ENCODE measurements around the gene CCDC83.

The CCDC83 gene

DNA sequence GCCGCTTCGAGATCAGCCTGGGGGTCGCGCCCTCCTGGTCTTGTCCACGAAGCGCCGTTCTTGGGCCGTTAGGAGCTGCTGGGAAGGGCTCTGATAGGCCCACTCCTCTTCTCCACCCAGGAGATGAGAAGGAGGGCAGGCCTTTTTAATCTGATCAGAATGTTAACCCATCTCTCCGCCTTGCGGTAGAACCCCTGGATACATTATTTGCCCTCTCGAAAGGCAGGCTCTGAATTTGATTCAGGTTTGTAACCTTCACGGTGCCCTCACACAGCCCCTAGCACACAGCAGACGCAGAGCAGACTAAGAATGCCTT is at the start of gene CCDC83:
Gene CCDC83, plus strand, starts transcription at position 43 of the 316 bp plus-strand sequence. CDS start 9,741 bp downstream, outside the sequence.
- no peak for FAIRE-seq

DNA sequence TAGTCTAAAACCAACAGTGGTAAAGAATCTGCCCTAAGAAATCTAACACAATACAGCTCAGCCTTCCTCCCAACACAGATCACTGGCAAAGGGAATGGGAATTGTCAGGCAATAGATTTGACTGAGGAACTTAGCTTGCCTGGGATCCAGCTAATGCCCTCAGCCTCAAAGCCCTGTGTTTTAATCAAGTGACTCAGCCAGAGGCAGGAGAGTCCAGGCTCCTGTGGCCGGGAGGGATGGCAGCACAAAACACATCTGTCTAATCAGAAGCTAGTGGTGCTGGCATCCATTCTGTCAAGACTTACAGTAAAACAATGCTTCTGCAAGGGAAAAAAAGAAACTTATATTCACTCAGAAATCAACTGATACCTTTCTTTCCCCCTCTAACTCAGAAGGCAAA is 49.8 kb upstream of the CCDC83 start:
- FAIRE-seq: no peak

- no peak for FAIRE-seq
Observed at GRCh38 chr11:85806016-85806415, 49.2 kb upstream of the CCDC83 start.

DNA sequence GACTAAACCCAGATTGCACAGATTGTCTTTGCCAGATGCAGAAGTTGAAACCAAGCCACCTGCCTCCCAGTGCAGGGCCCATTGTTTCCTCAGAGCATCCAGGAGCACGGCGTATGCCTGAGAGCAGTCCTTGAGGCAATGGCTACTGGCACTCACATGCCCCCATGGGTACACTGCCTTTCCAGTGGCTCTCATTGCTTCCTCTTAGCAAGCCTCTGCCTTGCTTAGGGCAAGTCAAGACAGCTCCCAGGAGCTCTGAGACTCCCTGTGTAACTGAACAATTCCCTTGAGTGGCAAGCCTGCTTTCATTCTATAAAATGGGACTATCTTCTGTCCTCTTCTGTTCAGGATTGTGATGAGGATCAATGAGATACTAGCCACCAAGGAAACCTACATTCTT is 48.3 kb upstream of the CCDC83 start:
- no peak for FAIRE-seq

DNA sequence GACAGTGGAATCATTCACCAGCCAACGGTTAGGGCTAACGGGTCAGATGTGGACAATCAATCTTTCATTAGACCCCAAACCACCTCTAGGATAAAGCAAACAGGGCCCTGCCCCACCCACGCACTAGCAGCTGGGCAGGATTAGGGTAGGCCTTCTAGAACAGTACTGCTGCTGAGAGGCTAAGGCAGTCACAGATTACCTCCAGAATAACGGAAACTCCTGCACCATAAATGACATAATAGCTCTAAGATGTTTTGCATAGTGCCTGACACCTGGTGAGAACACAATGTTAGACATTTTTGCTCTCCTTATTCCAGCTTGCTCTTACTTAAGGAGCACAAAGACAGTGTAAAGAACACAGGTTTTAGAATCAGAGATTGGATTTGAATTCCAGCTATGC is 46.0 kb upstream of the CCDC83 start:
- FAIRE-seq: no peak

- no peak for FAIRE-seq
Observed at GRCh38 chr11:85809863-85810262, 45.3 kb upstream of the CCDC83 start.

GRCh38 chr11:85810521-85810870 is 44.7 kb upstream of the CCDC83 start:
- no peak for FAIRE-seq

GRCh38 chr11:85810871-85811611 is 44.1 kb upstream of the CCDC83 start, which contains the start of gene SYTL2:
SYTL2 (minus strand) TSS chr11:85811141; CDS start chr11:85757725, 53,416 bp downstream.
- FAIRE-seq: no peak

GRCh38 chr11:85811624-85812023 is 43.6 kb upstream of the CCDC83 start:
- FAIRE-seq: no peak

DNA sequence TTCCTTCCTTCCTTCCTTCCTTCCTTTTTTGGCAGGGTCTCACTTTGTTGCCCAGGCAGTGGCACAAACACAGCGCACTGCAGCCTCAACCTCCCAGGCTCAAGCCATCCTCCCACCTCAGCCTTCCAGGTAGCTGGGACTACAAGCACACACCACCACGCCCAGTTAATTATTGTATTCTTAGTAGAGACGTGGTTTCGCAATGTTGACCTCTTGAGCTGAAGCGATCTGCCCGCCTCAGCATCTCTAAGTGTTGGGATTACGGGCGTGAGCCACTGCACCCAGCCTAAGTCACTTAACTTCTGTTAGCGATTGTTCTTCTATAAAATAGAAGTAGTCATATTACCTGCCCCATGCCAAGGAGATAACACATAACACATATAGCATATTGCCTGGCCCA is 41.5 kb upstream of the CCDC83 start:
- FAIRE-seq: no peak

DNA sequence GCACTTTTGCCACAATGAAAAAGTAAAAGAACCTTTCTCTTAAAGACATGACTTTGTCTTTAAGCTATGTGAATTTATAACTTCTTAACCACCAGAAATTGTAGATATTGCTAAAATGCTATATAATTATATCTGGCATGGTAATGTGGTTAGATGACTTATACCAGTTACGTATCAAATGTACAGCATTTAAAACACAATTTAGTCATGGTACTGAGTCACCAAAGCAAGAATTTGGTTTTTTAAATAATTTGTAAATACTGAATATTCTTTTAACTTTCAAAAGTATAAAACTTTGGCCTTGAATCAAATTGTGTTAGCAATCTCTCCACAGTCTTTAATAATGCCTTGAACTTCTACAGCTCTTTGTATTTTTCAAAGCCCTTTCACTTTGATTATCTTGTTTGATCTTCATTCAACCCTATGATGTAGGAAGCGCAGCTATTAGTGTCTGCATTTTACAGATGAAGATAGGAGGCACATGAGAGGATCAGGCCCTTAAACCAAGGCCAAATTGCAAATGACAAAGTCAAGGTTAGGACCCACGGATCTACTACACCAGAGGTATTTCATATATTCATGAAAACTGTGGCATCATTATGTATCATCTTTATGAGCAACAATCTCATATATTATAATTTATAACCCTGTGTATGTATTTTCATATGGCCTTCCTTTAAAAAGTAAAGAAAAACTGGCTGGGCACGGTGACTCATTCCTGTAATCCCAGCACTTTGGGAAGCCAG is 39.8 kb upstream of the CCDC83 start:
- no peak for FAIRE-seq

GRCh38 chr11:85819441-85819840 is 35.7 kb upstream of the CCDC83 start:
- FAIRE-seq: no peak

GRCh38 chr11:85821636-85822035 is 33.5 kb upstream of the CCDC83 start:
- no peak for FAIRE-seq

DNA sequence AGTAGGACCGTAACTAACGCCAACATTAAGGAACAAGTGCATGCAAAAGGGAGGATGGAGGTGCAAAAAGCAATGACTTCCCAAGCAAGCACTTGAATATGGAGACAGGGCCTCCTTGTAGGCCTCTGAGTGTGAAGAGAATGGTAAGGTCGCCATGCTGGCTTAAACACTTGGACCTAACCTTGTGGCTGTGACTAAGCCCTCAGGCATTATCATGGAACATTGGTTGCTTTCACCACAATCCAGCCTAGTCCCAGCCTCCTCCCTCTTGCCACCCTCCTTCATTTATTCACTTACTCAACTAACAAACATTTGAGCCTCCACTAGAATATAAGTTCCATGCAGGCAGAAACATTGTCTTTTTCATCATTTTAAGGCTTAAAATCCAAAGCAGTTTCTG is 32.4 kb upstream of the CCDC83 start:
- no peak for FAIRE-seq

DNA sequence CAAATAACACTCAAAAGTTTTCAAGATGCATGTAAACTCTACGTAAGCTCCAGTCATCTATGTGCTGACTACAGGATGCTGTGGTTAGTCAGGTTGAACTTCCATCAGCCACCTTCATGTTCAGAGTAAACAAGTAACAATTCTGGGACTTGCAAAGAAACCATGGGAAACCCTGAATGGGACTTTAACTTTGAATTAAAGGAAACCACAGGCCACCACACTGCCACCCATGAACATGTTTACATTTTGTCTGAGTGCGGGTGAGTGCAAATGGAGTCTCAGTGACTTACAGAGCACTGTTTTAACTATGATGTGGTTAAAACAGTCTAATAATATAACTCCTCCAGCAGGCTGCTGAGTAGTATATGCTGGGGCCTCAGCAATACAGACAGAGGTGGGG is 31.4 kb upstream of the CCDC83 start:
- no peak for FAIRE-seq

- no peak for FAIRE-seq
Observed at GRCh38 chr11:85825616-85826015, 29.6 kb upstream of the CCDC83 start.

- FAIRE-seq: no peak
Observed at GRCh38 chr11:85826116-85826855, 28.9 kb upstream of the CCDC83 start.

GRCh38 chr11:85827748-85828639 is 27.2 kb upstream of the CCDC83 start:
- peak; percentile 82 for FAIRE-seq

DNA sequence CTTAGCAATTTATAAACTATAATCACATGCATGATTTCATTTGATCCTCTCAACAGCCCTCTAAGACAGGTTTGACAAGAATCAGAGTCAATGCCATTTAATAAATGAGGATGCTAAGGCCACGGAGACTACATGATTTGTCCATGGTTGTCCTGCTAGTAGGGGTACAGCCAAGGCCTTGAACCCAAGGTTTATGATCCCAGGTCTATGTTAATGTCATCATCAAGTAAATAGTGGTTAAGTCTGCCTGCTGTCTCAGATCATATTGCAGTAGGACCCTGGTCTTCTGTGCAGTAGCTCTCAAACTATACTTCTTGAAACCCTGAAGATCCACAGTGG is 26.6 kb upstream of the CCDC83 start:
- no peak for FAIRE-seq

- no peak for FAIRE-seq
Observed at GRCh38 chr11:85829172-85829571, 26.0 kb upstream of the CCDC83 start.

- no peak for FAIRE-seq
Observed at GRCh38 chr11:85831050-85831449, 24.1 kb upstream of the CCDC83 start.

GRCh38 chr11:85835263-85835662 is 19.9 kb upstream of the CCDC83 start:
- no peak for FAIRE-seq

DNA sequence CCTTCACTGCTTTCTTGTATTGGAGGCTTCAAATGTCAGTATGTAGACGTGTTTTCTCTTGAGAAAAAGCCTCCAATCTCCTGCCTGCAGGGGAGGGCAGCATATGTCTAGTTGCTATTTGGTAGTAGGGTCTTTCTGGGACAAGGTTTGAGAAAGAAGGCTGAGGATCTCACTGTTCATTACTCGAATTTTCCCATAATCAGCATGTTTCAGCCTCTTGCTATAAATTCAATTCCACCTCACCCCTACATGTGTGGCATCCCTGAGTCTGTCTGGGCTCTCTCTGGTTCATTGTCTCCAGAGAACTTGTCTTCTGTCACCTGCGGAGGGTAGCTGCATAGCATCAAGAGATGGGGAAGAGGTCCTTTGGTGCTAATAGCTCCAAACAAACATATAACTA is 19.5 kb upstream of the CCDC83 start:
- no peak for FAIRE-seq

All from islet of Langerhans (tissue), 1 donor.